GM12892 (cell line): Measurements from ENCODE around the gene MVD.

Source experiments
- POLR2A ChIP-seq: IDR thresholded peaks from 2 replicates; pipeline ENCODE4 v1.6.1; 2011; ENCODE audit warnings: low read depth, low read length, control low read depth
- POLR2AphosphoS5 ChIP-seq: IDR thresholded peaks from 2 replicates; pipeline ENCODE4 v1.6.1; 2011; ENCODE audit warnings: low read depth, low read length, control low read depth

DNA sequence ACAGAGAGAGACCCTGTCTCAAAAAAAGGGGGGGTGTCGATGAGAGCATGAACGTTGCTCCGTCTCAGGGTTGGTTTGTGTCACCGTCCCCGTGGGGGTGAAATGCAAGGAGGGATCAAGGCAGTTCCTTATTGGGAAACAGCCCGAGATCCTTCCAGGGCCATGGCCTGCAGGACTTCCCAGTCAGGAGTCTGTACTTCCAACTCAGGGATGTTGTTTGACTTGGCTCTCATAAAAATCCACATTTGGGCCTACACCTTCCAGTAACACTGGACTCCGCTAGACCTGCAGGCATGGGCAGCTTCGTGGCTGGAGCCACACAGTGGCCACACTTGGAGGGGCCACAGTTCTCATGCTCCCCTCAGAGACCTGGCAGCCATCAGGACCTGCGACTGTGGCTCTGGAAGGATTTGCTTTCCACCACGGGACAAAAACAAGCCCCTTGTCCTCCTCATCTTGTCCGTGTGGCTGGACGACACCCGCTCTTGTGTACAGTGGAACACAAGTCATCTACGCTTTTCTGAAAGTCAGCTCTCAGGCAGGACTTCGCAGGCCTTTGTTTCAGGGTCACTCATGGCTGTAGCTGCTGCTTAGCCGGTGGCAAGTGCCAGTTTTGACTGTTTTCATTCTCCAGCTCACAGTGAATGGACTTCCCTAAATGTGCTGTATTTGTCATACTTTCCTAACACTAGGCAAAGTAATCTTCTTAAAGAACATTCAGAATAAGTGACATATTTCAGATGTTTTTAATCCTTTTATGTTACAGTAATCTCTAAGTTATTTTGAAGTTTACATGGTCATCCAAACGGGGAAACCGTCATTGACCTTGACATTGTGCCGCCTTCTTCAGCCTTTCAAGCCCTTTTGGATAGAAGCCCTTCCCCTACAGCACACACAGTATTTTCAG, 48.7 kb downstream of the MVD start:
- TF ChIP-seq POLR2AphosphoS5: no peak
- TF ChIP-seq POLR2A: no peak
